HG03378 (cell line): ENCODE data around the gene SETBP1.

ENCODE experiments used
- ATAC-seq: cut with Tn5 transposase; IDR thresholded peaks from one replicate; pipeline ENCODE4 v1.9.1; 2021; ENCODE audit warnings: mild to moderate bottlenecking, moderate library complexity; ENCODE audit not compliant: unreplicated experiment

SETBP1 gene

DNA sequence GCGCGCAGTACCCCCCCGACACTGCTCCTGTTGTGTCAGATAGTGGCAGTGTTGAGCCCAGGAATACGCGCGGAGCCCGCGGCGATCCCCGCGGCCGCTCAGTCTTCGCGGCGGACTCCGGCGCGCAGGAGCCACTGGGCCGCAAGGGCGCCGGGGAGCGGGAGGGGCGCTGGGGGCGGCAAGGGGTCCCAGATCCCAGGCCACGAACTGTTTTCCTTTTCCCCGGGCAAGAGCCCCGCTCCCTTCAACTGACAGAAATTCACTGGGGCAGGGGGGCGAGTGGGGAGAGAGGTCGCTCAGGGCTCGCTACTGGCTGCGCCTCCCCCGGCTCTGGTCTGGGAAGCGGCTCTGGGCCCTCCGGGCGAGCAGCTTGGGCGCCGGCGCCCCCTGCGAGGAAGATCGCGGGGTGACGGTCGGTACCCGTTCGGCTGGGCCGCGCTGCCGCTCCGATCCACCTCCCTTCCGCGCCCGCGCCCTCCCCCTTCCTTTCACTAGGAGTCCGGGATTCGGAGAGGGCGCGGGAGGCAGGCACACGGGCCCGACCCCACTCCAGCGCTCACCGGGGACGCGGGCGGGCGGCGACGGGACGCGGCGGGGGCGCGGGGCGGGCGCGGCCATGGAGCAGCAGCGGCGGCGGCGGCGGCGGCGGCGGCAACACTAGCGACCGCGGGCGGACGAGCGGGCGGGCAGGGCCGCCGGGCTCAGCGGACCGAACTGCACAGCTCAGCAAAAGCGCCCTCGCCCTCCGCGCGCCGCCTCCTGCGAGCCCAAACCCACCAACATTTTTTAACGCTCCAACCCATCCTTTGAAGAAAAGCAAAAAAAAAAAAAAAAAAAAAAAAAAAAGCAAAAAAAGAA, 1.4 kb upstream of the SETBP1 start:
- ATAC-seq = peak; percentile 85

DNA sequence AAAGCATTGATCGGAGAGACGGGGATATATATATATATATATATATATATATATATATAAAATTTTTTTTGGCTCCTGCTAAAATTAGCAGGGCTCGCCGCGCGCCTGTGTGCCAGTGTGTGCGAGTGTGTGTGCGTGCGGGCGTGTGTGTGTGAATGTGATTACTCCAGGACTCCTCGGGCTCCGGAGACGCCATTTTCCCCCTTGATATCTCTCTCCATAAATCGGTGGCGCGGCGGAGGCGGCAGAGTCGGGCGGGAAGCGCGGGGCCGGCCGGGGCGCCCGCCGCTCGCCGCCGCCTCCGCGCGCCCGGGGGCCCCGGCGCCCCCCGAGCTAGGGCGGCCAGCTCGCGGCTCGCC, 795 bp upstream of the SETBP1 start:
- no peak for ATAC-seq

DNA sequence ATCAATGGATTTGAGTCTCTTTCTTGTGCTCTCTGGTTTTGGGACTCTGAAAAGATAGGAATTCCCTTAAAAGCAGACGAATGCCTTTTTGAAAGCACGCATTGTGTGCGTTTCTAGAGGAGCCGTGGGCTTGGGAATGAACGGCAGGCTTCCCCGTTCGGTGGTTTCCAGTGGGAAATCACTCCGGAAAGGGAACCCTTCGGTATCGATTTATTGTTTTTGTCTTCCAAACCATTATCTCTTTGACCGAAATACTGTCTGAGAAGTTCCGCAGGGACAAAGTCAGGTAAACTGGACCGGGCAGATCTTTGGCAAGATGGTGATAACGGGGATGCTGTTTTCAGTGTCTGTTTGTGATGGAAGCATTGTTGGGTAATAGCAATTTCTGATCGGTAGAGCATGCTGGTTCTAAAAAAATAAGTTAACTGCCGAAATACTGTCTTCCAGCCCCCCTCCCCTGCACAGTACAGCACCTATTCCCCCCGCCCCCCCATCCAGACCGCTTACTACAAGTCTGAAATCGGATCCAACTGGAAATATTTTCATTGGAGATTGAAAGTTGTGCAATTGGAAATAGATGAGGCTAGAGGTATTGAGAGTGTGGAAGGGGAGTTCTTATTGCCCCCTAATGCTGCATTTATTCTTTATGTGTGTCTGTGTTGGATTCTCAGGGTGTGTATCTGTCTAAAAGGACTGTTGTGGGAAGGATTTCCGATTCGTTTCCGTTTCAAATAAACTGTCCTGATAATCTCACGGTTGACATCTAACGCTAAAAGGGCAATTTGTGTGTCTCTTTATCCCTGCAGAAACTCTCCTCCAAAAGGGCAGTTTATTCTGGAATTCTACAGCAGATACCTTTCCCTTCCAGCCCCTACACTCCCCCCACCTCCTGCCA, 635 bp downstream of the SETBP1 start:
- no peak for ATAC-seq

DNA sequence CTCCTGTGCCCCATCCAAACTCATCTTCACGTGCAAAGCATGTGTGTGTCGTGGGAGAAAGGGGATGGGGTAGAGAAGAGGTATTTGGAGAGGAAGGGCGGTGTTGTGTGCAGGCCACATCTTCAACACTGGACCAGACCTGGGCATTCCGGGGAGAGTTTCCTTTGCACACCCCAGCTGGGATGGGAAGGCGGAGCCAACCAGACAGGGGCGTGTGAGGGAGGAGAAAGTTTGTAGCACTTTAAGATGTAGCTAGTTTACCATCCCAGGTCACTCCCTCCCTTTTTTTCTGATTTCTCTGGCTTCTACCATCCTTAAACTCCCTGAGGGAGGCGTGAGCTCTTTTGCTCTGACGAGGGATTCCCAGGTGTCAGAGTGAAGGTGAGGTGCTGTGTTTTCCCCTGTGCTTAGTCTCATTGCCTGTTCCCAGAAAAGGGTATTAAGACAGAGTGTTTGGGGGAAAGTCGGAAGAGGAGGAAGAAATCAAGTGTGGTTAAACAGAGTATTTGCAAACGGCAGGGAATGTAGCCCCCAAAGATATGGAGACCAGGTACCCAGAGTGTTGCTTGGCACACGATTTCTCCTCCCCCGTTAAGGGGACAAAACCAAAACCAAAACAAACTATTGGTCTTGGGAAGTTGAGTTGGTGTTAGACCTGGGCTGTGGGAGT, 1.6 kb downstream of the SETBP1 start:
- no peak for ATAC-seq

DNA sequence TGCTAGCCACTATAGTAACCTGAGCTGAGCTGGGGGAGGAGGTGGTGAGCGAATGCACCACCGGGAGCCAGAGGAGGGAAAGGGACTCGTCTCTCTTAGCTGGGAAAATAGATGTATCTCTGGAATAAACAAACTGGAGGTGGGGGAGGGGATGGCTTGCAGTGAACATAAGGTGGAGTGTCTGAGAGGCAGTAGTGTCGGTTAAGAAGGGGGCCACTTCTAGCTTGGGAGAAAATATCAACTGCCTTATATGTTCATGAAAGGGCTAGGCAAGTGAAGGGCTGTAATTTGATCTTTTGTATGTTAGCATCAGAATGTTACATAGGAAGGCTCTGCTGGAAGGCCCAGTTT, 2.2 kb downstream of the SETBP1 start:
- no peak for ATAC-seq

DNA sequence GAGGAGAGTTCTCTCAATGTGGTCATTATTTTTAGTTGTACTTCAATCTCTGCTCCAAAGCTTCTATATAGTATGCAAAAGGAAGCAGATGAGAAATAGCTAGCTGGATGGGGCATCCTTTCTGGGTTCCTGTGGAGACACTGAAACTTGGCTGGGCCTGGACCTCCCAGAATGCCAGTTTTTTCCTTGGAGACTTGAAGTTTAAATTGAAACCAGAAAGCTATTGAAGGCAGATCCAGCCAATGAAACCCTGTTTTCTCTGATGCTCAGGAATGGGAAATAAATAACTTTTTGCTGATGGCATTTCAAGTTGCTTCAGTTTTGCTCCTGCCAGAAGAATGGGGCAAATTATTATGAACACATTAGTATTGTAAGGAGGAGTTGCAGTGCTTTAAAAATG, 2.9 kb downstream of the SETBP1 start:
- no peak for ATAC-seq

DNA sequence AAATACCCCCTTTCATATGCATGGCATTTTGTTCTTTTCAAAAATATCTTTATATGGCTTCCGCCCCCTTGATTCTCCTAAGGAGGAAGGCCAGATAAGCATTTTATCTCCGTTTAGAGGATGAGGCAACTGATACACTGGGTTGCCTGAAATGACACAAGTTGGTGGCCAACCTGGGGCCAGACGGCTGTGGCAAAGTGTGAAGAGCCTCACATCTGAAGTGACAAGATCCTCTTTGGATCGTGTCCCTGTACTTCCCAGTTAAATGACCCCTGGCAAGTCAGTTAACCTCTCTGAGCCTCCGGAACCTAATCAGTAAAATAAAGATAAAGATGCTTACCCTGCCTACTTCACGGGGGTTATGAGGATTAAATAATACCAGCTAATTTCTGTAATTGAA, 4.6 kb downstream of the SETBP1 start:
- ATAC-seq = no peak

DNA sequence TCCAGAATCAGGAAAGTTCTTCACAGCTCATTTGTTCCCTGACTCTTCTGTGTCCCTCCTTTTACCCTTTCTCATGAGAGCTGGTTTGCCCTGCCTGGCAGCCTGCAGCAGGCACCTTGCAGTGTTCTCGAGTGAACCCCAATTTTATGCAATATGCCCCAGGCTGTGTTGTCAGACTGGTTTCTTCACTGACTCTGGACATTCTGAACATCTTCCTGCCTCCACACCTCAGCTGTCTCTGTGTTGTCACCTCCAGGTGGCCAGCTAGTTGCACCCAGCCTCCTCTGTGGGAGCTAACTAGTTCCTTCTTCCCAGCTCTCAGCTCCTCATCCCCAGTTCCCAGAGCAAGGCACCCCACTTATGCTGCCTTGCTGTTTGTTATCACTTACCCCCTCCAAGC, 5.5 kb downstream of the SETBP1 start:
- ATAC-seq = no peak

DNA sequence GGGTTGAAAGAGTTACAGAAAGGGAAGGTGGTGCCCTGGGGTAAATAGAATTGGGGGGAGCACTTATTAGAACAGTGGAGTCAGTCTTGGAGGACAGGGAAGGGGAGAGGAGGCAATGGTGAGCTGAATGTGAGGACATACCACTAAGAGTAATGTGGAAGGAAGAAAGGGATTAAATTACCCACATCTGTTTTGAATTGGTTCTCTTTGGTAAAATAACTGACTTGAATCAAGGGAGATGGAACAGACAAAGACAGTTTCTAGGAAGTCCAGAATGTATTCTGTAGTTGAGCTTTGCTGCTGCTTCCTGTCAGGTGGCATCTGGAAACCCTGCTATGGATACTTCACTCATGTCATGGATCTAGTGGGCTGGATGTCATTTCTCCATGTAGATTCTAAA, 6.7 kb downstream of the SETBP1 start:
- ATAC-seq = no peak

DNA sequence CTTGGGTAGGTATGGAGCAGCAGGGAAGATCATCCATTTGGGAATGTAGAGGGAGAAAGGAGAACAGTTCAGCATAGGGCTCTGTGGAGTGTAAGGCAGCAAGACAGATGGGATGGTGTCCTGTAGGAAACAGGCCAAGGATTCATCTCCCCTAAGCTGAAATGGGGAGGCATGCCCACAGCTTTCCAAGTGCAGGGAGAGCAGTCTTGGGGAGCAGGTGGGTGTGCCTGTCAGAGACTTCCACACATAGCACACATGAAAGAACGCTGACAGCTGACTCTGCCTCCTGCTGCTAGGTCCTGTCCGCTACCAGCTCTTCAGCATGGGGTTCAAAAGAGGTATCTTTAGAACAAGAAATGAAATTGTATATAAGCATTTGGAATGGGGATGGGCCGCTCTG, 9.0 kb downstream of the SETBP1 start:
- no peak for ATAC-seq

DNA sequence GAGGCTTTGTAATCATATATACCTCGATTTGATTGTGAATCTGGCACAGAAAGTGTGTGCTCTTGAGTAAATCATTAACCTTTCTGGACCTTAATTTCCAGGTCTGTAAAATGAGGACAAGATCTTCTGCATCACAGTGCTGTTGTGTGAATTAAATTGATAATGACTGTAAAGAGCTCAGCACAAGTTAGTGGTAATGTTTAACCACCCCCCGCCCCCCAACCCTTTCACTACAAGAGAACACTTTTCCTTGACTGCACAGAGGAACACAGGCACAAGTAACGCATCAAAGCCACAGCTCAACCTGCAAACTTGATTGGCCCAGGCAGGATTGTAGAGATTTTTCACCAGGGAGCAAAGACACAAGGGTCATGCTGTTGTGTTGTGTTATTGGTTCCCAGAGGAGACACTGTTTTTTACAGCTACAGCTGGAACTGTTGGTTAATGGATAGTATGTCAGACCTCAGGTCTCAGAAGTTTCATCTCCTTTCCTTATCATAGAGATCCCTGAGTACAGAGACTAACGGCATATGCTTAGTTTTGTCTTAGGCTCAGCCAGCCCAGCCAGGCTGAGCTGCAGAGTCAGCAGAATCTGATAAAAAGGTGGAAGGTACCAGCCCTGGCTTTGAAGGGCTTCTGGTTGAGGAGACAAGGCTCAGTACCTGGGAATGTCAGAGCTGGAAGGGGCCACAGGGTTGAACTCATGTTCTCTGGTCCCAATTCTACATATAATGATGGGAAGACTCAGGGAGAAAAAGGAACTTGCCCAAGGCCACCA, 10.6 kb downstream of the SETBP1 start:
- no peak for ATAC-seq

DNA sequence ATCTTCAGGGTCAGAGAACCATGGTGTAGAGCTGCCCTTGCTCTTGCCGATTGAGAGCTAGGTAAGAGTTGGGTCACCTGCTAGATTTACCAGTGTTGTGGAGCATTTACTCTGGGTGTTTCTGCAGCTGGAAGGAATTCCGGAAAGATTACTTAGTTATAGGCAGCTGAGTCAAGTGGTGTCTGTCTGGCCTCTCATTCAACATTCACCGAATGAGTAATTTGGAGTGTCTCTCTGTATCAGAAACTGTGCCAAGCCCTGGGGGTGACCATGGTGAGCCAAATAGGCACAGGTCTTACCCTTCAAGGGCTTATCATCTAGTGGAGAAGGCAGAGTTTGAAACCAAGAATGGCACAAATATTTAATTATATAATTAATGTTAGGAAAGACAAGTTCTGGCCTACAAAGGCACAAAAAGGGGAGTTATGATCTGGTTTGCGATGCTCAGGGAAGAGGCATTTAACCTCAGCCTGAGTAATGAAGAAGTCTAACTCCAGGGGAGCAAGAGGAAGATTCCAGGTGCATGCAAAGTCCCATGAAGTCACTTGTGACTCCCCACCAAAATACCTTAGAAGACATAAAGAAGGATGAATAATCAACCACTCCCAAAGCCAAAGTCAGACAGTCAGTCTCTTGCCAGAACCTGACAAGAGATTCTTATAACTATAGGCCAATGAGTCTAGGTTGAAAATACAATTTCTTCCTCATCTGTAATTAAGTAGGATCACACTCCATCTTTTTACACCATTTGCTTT, 12.5 kb downstream of the SETBP1 start:
- no peak for ATAC-seq

DNA sequence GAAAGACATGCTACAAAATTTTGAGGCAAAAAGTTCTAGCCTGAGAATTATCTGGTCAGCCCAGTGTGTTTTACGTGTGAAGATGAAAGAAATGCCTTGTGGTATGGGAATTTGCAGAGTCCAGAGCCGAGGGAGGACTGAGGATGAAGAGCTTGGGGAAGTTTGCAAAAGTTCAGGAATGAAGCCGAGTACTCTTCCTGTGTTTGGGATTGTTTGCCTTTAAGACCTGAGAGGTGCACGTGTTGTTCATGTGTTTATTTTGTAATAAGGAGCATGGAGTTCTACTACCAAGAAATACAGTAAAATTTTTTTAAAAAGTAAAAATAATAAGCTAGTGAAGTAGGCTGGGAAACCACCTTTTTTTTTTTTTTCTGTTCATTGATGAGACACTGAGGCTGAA, 14.8 kb downstream of the SETBP1 start:
- no peak for ATAC-seq

DNA sequence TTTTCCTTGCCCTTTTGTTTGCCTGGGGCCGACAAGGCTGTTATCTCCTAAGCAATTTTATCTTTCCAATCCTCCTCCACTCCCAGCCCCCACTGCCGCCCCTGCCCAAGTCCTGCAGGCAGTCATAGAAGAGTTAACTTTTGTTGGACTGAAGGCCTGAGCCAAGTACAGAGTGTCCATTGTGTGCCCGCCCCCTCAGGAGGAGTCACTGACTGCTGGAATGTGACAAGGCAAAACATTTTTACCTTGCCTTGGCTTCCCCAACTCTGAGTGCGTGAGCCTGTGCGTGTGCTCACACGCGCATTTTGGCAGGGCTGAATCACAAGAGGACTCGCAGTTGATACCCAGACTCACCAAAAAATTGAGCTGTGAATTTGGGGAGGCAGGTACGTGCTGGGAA, 16.2 kb downstream of the SETBP1 start:
- ATAC-seq = no peak

DNA sequence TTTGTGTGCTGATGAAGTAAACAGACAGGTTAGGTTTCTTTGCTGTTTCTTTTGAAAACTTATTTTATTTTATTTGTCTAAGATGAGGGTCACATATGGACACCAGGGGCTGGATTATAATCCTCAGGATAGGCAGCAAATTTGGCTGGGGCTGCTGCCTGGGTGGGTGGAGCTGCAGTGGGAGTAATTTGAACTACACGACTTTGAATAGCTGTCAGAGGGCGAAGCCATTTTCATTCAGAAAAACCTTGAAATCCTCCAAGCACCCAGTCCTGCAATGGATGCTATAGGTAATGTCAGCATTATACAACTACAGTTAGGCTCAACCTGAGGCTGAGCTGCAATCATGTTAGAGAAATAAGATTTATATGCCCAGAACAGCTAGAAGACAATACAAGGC, 16.6 kb downstream of the SETBP1 start:
- no peak for ATAC-seq

DNA sequence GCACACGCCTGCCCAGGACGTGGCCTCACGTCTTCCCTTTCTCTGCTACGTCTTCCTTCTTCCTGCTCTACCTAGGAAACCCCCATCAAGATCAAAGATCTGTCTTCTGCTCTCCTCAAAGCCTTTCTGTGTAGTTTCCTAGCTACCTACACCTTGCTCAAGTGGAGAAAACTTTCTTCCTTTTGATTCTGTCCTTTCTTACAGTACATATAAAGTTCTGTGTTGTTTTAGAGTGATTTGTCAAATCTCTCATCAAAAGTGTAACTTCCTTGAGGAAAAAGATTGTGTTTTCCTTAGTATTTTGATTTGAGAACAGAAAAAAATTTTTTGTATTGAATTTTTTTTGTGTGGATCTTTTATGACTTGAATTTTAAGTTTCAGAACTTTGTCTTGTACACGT, 17.8 kb downstream of the SETBP1 start:
- ATAC-seq = no peak

DNA sequence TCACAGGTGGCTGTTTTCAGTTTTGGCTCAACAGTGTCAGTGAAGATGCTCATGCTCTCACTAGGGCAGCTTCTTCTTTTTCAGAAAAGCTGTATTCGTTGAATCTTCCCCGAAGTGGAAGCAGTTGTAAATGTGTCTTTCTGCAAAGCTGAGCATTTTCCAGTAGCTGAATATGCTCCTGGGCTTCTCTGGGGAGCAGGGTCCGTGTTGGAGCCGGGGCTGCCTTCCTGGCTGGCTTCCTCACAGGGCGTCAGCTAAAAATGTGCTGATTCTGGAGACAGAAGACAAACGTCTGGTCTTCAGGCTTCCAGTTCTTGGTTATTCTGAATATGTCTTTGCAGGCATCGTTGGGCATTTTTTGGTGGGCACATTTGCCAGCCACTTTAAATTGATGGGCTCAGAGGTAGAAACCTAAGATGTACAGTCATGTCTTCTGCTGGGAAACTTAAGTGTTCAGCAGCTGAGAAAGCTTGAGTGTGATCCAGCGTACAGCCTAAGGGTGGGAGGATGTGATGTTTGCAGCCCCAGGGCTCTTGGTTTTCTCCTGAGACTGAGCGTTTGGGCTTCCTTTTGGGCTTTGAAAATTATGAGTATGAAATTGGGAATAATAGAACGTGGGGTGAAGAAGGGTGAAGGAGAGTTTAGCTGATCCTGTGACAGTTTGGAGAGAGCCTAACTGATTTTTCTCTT, 19.0 kb downstream of the SETBP1 start:
- ATAC-seq = no peak

DNA sequence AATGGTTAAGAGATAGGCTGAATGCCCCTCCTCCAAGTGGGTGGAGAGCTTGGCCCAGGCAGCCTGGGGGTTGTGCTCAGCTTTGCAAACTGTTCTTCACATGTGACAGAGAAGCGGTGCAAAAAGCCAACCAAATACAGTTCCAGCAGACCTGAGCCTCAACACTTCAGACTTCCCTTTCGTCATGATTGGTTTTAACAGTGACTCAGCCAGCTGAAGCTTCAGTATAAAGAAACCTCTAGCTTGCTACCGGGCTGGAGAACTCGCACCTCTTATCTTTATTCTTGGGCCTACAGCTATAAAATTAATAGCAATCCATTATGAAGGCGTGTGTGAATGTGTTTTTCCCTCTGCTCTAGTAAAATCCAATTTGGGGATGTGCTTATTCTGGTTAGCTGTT, 20.0 kb downstream of the SETBP1 start:
- ATAC-seq = peak; percentile 65

DNA sequence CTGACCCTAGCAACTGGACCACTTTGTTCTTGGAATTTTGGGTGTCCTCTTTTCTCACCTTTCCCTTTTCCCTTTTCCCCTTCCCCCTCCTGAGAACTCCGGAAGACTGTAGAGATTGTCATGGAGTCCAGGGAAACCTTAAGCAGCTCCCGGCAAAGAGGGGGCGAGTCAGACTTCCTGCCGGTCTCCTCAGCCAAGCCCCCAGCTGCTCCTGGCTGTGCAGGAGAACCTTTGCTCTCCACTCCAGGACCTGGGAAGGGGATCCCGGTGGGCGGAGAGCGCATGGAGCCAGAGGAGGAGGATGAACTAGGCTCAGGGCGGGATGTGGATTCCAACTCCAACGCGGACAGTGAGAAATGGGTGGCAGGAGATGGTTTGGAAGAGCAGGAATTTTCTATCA, 20.5 kb downstream of the SETBP1 start:
- no peak for ATAC-seq

DNA sequence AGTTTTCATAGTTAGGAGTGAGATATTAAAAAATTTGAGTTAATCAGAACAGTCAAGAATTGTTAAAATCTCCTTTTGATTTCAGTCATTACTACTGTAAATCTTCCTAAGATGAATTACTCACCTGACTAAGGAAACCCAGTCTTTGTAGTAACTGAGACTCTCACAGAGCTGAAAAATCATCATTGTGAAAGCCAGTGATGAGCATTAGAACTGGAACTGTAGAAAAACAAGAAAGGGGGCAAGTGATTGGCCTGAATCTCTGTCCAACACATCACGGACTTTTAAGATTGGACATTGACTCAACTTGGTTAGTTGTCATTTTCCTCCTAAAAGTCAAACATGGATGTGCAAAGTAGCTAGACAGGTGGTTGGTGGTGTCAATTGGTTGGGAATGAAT, 21.9 kb downstream of the SETBP1 start:
- ATAC-seq = no peak
